ENCODE measurements around the gene SOX5. TPM values are rescaled to one million over a fixed set of nuclear protein-coding genes. Genes with fewer than 3 reads are reported as not detected.

Gene SOX5
- total and polyA plus RNA-seq, 2 of the 8 experiments (the other 6 are each of a cell fraction or from before 2014, with no cell fraction given), result 2.2 to 2.6 TPM

DNA sequence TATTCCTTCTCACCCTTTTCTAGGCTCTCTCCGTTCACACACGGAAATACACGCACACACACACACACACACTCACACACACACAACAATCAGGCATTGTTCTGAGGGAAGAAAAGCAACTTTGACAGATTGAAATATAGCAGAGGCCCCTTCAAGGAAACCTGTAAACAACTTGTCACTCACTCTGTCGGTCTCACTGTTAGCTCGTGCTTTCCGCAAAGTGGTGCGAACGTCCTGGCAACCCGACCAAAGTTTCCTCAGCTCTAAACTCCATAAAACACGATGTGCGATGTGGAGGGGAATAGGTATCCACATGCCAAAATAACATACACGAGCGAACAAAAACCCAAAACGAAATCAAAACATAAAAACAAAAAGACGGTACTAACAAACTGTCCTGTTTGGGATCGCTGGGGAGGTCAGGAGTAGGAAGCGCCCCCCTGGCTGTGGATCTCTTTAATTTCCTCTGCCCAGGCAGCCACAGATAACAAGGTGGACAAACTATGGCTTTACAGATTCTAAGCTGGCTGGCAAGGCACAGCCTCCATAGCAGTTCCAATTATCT, 822 bp upstream of the SOX5 start (continued):
- TF ChIP-seq, protein P1, sequence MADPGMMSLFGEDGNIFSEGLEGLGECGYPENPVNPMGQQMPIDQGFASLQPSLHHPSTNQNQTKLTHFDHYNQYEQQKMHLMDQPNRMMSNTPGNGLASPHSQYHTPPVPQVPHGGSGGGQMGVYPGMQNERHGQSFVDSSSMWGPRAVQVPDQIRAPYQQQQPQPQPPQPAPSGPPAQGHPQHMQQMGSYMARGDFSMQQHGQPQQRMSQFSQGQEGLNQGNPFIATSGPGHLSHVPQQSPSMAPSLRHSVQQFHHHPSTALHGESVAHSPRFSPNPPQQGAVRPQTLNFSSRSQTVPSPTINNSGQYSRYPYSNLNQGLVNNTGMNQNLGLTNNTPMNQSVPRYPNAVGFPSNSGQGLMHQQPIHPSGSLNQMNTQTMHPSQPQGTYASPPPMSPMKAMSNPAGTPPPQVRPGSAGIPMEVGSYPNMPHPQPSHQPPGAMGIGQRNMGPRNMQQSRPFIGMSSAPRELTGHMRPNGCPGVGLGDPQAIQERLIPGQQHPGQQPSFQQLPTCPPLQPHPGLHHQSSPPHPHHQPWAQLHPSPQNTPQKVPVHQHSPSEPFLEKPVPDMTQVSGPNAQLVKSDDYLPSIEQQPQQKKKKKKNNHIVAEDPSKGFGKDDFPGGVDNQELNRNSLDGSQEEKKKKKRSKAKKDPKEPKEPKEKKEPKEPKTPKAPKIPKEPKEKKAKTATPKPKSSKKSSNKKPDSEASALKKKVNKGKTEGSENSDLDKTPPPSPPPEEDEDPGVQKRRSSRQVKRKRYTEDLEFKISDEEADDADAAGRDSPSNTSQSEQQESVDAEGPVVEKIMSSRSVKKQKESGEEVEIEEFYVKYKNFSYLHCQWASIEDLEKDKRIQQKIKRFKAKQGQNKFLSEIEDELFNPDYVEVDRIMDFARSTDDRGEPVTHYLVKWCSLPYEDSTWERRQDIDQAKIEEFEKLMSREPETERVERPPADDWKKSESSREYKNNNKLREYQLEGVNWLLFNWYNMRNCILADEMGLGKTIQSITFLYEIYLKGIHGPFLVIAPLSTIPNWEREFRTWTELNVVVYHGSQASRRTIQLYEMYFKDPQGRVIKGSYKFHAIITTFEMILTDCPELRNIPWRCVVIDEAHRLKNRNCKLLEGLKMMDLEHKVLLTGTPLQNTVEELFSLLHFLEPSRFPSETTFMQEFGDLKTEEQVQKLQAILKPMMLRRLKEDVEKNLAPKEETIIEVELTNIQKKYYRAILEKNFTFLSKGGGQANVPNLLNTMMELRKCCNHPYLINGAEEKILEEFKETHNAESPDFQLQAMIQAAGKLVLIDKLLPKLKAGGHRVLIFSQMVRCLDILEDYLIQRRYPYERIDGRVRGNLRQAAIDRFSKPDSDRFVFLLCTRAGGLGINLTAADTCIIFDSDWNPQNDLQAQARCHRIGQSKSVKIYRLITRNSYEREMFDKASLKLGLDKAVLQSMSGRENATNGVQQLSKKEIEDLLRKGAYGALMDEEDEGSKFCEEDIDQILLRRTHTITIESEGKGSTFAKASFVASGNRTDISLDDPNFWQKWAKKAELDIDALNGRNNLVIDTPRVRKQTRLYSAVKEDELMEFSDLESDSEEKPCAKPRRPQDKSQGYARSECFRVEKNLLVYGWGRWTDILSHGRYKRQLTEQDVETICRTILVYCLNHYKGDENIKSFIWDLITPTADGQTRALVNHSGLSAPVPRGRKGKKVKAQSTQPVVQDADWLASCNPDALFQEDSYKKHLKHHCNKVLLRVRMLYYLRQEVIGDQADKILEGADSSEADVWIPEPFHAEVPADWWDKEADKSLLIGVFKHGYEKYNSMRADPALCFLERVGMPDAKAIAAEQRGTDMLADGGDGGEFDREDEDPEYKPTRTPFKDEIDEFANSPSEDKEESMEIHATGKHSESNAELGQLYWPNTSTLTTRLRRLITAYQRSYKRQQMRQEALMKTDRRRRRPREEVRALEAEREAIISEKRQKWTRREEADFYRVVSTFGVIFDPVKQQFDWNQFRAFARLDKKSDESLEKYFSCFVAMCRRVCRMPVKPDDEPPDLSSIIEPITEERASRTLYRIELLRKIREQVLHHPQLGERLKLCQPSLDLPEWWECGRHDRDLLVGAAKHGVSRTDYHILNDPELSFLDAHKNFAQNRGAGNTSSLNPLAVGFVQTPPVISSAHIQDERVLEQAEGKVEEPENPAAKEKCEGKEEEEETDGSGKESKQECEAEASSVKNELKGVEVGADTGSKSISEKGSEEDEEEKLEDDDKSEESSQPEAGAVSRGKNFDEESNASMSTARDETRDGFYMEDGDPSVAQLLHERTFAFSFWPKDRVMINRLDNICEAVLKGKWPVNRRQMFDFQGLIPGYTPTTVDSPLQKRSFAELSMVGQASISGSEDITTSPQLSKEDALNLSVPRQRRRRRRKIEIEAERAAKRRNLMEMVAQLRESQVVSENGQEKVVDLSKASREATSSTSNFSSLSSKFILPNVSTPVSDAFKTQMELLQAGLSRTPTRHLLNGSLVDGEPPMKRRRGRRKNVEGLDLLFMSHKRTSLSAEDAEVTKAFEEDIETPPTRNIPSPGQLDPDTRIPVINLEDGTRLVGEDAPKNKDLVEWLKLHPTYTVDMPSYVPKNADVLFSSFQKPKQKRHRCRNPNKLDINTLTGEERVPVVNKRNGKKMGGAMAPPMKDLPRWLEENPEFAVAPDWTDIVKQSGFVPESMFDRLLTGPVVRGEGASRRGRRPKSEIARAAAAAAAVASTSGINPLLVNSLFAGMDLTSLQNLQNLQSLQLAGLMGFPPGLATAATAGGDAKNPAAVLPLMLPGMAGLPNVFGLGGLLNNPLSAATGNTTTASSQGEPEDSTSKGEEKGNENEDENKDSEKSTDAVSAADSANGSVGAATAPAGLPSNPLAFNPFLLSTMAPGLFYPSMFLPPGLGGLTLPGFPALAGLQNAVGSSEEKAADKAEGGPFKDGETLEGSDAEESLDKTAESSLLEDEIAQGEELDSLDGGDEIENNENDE (IDR thresholded peaks at IDR 0.05; ENCODE audit: insufficient replicate concordance, low read length), result no peak
- no peak for TF ChIP-seq SIRT6 (IDR thresholded peaks at IDR 0.05; ENCODE audit: low read length)
- no peak for TF ChIP-seq KDM4A (IDR thresholded peaks at IDR 0.05; ENCODE audit: low read depth, low read length, severe bottlenecking)
- no peak for TF ChIP-seq SRF (IDR thresholded peaks at IDR 0.05; ENCODE audit: low read depth, low read length)
- TF ChIP-seq KDM5A (IDR thresholded peaks at IDR 0.05; ENCODE audit: low read length), result no peak
- no peak for TF ChIP-seq BRCA1 (IDR thresholded peaks at IDR 0.05; ENCODE audit: low read depth, low read length)
- TF ChIP-seq CTBP2 (IDR thresholded peaks at IDR 0.05; ENCODE audit: borderline replicate concordance, insufficient read depth, insufficient read length, low read length), result no peak
- TF ChIP-seq, protein P2, sequence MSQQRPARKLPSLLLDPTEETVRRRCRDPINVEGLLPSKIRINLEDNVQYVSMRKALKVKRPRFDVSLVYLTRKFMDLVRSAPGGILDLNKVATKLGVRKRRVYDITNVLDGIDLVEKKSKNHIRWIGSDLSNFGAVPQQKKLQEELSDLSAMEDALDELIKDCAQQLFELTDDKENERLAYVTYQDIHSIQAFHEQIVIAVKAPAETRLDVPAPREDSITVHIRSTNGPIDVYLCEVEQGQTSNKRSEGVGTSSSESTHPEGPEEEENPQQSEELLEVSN (IDR thresholded peaks at IDR 0.05), result no peak
- TF ChIP-seq SP1 (IDR thresholded peaks at IDR 0.05; ENCODE audit: low read depth, low read length), result no peak
